RCC 7860 (cell line): ENCODE results near the gene OR7A17.

Experiments used
- DNase-seq: peaks from one replicate; pipeline ENCODE4 v3.0.0-alpha.2; 2015; ENCODE audit warnings: low spot score
- FAIRE-seq: peaks from 2 replicates; lab custom pipeline; 2012; peaks lifted over from hg19 to GRCh38; lab: Jason Lieb, UNC

The OR7A17 gene

DNA sequence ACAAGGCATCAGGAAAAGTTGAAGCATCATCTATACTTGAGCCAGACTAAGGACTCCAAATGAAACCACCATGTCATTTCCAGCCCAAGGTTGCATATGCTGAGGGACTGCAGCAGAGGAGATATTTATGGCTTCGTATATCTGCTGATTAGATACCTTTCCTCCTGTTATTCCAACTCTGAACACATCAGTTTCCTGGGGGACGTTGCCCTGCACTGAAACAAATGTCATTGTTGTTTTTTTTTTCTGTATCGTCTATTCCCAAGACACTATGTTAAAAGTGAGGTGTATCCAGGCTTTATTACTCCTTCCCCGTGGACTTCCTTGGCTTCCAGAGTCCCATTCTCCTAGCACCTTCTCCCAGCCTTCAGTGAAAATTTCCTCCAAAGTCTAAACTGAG is at the start of gene OR7A17:
TSS of gene OR7A17 (minus strand) at position 101 of the 400 bp plus-strand sequence. CDS start 4,777 bp downstream, outside the sequence.
- DNase-seq (no peak), FAIRE-seq (no peak)

- FAIRE-seq (no peak), DNase-seq (no peak)
Measured at GRCh38 chr19:14933506-14933905, 47.6 kb upstream of the OR7A17 start.

DNA sequence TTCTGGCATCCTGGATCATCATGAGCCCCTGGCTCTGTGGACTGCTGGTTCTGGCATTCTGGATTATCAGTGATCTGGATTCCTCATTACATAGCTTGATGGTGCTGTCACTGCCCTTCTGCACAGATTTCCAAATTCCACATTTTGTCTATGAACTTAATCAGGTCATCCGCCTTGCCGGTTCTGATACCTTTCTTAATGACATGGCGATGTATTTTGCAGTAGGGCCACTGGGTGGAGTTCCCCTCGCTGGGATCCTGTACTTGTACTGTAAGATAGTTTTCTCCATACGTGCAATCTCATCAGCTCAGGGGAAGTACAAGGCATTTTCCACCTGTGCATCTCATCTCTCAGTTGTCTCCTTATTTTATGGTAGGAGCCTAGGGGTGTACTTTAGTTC is 30.9 kb upstream of the OR7A17 start:
- no peak for DNase-seq
- FAIRE-seq, result no peak

DNA sequence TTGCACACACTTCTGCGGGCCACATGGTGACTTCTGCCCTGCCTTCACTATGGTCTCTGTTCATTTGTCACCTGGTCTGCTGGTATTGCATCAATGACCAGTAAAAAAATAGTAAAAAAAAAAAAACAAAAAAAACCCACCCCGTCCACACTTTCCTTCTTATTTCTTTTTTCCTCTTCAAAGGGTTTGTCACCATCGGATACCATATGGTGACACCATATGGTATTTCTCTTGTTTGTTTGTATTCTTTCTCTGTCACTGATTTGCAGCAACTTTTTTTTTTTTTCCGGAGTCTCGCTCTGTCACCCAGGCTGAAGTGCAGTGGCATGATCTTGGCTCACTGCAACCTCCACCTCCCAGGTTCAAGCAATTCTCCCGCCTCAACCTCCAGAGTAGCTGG is 29.2 kb upstream of the OR7A17 start:
- DNase-seq, result no peak
- FAIRE-seq, result no peak

- FAIRE-seq (no peak), DNase-seq (no peak)
Measured at GRCh38 chr19:14906711-14907110, 20.8 kb upstream of the OR7A17 start.

- FAIRE-seq, result no peak
- no peak for DNase-seq
Measured at GRCh38 chr19:14901675-14902260, 15.8 kb upstream of the OR7A17 start.

DNA sequence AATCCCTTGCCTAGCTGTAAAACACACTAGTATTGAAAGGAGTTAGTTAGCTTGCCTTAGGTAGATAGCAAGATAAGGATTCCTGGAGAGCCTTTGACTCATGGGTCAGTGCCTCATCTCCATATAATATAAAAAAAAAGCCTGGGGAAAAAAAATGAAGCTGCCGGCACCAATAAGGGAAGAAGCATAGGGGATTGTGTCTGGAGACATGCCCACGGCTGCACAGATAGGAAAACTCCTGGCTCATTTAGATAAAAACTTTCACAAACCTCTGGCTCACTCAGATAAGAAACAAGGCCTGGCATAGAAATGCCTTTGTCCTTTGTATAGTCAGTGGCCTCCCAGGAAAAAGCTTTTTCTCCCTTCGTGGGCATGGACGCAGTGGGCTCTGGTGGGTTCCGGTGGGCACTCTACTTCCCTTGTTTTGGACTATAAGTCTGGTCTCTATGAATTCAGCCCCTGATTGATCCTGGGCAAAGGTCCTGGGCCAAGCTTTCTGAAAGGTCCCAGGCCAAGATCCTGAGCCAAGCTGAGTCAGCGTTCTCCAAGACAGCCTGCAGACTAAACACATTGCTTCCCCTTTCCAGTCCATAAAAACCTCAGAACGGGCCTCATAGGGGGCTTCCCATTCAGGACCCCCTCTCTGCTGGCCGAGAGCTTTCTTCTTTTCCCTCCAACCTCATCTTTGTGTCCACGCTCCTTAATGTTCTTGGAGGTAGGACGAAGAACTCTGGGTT is 4.9 kb upstream of the OR7A17 start:
- no peak for FAIRE-seq
- DNase-seq, result no peak

DNA sequence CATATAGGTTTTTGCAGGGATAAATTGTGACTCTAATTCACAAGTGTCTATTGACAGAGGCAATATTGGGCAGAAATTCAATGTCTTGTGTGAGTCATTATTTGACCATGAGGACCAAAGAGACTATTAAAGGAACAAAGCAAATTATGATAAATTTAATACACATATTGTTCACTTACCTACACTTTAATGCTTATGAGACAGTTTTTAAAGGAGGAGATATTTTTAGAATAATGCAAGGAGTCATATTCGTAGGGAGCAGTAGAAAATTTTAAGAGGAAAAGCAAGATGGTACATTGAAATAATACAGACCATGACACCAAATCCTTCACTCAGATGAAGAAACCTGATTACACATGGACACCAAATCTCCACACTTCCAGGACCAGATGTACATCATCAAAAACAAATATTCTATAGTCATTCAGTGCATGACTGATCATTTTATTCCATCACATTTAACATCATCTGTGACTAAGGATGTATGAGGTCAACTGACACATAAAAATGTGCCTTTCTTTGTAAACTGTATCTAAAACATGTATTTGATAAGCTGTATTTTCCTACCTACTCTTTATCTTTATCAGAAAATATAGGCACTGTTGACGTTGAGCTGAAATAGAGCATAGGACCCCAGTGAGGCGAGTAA is 4.2 kb upstream of the OR7A17 start:
- FAIRE-seq, result no peak
- no peak for DNase-seq

DNA sequence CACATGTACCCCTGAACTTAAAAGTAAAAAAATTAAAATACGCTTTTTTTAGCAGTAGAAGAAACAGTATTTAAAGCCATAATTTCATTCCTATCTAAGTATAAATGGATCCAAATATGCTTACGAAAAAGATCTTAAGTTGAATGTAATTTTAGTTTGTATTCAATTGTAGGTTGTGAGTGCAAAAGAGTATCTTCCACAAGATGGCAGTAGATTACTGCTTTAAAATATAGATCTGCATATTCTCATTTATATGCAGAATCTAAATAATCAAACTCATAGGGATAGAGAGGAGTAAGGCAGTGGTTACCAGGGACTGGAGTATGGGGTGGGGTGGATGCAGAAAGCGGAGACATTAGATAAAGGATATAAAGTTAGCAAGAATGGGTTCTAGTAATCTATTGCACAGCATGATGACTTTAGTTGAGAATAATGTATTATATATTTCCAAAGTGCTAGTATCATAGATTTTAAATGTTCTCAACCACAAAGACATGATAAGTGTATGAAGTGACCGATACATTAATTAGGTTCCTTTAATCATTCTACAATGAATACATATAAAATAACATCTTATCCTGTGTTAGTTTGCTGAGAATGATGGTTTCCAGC is 14.2 kb downstream of the OR7A17 start:
- FAIRE-seq (peak; percentile 5), DNase-seq (peak; percentile 23)

DNA sequence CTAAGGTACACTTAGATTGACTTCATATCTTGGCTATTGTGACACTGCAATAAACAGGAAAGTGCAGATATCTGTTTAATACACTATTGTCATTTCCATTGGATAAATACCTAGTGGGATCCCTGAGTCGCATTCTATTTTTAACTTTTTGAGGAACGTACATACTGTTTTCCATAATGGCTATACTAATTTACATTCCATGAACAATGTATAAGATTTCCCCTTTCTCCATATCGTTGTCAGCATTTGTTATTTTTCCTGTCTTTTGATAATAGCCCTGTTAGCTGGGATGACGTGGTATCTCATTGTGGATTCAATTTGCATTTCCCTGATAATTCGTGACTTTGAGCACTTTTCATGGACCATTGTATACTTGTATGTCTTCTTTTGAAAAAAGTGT is 17.4 kb downstream of the OR7A17 start:
- DNase-seq, result no peak
- no peak for FAIRE-seq

DNA sequence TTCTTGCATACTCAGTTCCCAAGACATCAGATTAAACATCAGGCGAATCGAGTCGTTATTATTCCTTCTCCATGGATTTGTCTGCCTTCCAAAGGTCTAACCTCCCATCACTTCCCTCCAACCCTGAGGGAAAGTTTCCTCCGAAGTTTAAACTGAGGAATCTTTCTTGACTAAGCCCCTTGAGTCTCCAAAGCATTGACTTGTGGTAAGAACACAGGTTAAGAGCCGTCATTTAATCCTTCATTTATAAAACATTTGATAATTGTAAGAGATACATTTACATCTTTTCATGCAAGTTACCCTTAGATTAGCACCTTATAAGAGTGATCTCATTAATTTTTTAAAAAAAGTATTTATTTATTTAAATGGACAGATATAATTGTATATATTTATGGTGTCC is 37.1 kb downstream of the OR7A17 start, which contains the start of gene OR7A10:
TSS of gene OR7A10 (minus strand) at position 101 of the 400 bp plus-strand sequence. CDS start 7,045 bp downstream, outside the sequence.
- DNase-seq (no peak), FAIRE-seq (no peak)

- DNase-seq (no peak), FAIRE-seq (no peak)
Measured at GRCh38 chr19:14843578-14843977, 42.4 kb downstream of the OR7A17 start.

GRCh38 chr19:14843169-14843568 is 42.8 kb downstream of the OR7A17 start:
- DNase-seq (no peak), FAIRE-seq (no peak)

- no peak for DNase-seq
- FAIRE-seq, result no peak
Measured at GRCh38 chr19:14840206-14840605, 45.7 kb downstream of the OR7A17 start.

- DNase-seq (no peak), FAIRE-seq (no peak)
Measured at GRCh38 chr19:14837391-14837790, 48.5 kb downstream of the OR7A17 start.

GRCh38 chr19:14835011-14835410 is 50.9 kb downstream of the OR7A17 start, which contains the start of the genes OR7A5 and OR7C1:
TSS of gene OR7A5 (minus strand) at chr19:14835185. CDS start at chr19:14828241, 6,944 bp downstream.
TSS of gene OR7C1 (minus strand) at chr19:14835185. CDS start at chr19:14800136, 35,049 bp downstream.
- DNase-seq (no peak), FAIRE-seq (no peak)

GRCh38 chr19:14830702-14831101 is 55.2 kb downstream of the OR7A17 start:
- DNase-seq, result peak; percentile 20
- FAIRE-seq, result peak; percentile 65
